HepG2 (cell line): ENCODE data around the gene F13B. TPM values are rescaled to one million over a fixed set of nuclear protein-coding genes. Genes with fewer than 3 reads are reported as not detected.
"Not testable (repeated sequence)": the region's sequence is repeated elsewhere in the genome, so short reads cannot be mapped to it uniquely, and the experiment has no call there.

ENCODE experiments used
- BHLHE40 ChIP-seq: IDR thresholded peaks from 2 replicates; pipeline ENCODE4 v1.6.1; 2011; ENCODE audit warnings: low read length, improper control_type of control experiment
- ELF3 ChIP-seq: IDR thresholded peaks from 2 replicates; pipeline ENCODE4 v1.6.1; 2016; ENCODE audit warnings: missing genetic modification reagents, missing compliant biosample characterization
- FOXA1 ChIP-seq, 2 experiments: fragments of 450-650 bp in 1 of 2; sonication (generic) in 1 of 2; formaldehyde crosslinking in 1 of 2; IDR thresholded peaks; 2 replicates each; pipeline versions ENCODE4 v1.4.0 to v1.6.1; 2016 to 2020; ENCODE audit warnings: missing genetic modification reagents in 1 of 2
- ISL2 ChIP-seq: sonication (generic); formaldehyde crosslinking; IDR thresholded peaks from 2 replicates; pipeline ENCODE4 v1.5.0; 2020; ENCODE audit warnings: missing genetic modification reagents
- NFYC ChIP-seq: IDR thresholded peaks from 2 replicates; pipeline ENCODE4 v1.6.1; 2016; ENCODE audit warnings: missing genetic modification reagents, missing compliant biosample characterization
- NRL ChIP-seq: sonication (generic); formaldehyde crosslinking; IDR thresholded peaks from 2 replicates; pipeline ENCODE4 v1.5.0; 2020; ENCODE audit warnings: missing genetic modification reagents, mild to moderate bottlenecking, moderate library complexity, borderline replicate concordance
- ONECUT2 ChIP-seq: sonication (generic); formaldehyde crosslinking; IDR thresholded peaks from 2 replicates; pipeline ENCODE4 v1.4.0; 2020; ENCODE audit warnings: missing genetic modification reagents
- RFXAP ChIP-seq: sonication (generic); formaldehyde crosslinking; IDR thresholded peaks from 2 replicates; pipeline ENCODE4 v1.4.0; 2020; ENCODE audit warnings: missing genetic modification reagents, borderline replicate concordance
- RXRB ChIP-seq: IDR thresholded peaks from 2 replicates; pipeline ENCODE4 v1.6.1; 2016; ENCODE audit warnings: borderline replicate concordance, missing genetic modification reagents, missing compliant biosample characterization
- SP1 ChIP-seq, 2 experiments: fragments of 450-650 bp in 1 of 2; sonication (generic) in 1 of 2; formaldehyde crosslinking in 1 of 2; IDR thresholded peaks; 2 replicates each; pipeline versions ENCODE4 v1.4.0 to v1.6.1; 2016 to 2020; ENCODE audit warnings: missing genetic modification reagents in 1 of 2
- SPEN ChIP-seq: sonication (generic); formaldehyde crosslinking; IDR thresholded peaks from 2 replicates; pipeline ENCODE4 v1.5.1; 2020; ENCODE audit warnings: low read depth, mild to moderate bottlenecking, missing genetic modification reagents
- TFAP4 ChIP-seq: sonication (generic); IDR thresholded peaks from 2 replicates; pipeline ENCODE4 v1.6.1; 2016; ENCODE audit warnings: low read depth, borderline replicate concordance
- ZGPAT ChIP-seq: IDR thresholded peaks from 2 replicates; pipeline ENCODE4 v1.6.1; 2016; ENCODE audit warnings: mild to moderate bottlenecking
- ZMYM4 ChIP-seq: sonication (generic); formaldehyde crosslinking; IDR thresholded peaks from 2 replicates; pipeline ENCODE4 v1.8.1; 2023; ENCODE audit warnings: mild to moderate bottlenecking, missing genetic modification reagents
- ZNF331 ChIP-seq: sonication (generic); formaldehyde crosslinking; IDR thresholded peaks from 2 replicates; pipeline ENCODE4 v1.4.0; 2020; ENCODE audit warnings: missing genetic modification reagents
- ZNF343 ChIP-seq: sonication (generic); formaldehyde crosslinking; IDR thresholded peaks from 2 replicates; pipeline ENCODE4 v1.4.0; 2020; ENCODE audit warnings: mild to moderate bottlenecking, missing genetic modification reagents
- ZNF501 ChIP-seq: sonication (generic); formaldehyde crosslinking; IDR thresholded peaks from 2 replicates; pipeline ENCODE4 v1.5.1; 2020; ENCODE audit warnings: mild to moderate bottlenecking, moderate library complexity, missing genetic modification reagents
- ZNF687 ChIP-seq: sonication (generic); formaldehyde crosslinking; IDR thresholded peaks from 2 replicates; pipeline ENCODE4 v1.5.1; 2020; ENCODE audit warnings: mild to moderate bottlenecking, missing genetic modification reagents, moderate library complexity
- ZNF800 ChIP-seq: sonication (generic); formaldehyde crosslinking; IDR thresholded peaks from 2 replicates; pipeline ENCODE4 v1.4.0; 2020; ENCODE audit warnings: missing genetic modification reagents
- ZNF883 ChIP-seq: sonication (generic); formaldehyde crosslinking; IDR thresholded peaks from 2 replicates; pipeline ENCODE4 v1.5.1; 2020; ENCODE audit warnings: mild to moderate bottlenecking, missing genetic modification reagents; ENCODE audit errors: not compliant biosample characterization
- ZSCAN25 ChIP-seq: sonication (generic); formaldehyde crosslinking; IDR thresholded peaks from 2 replicates; pipeline ENCODE4 v1.8.0; 2022; ENCODE audit warnings: mild to moderate bottlenecking, missing genetic modification reagents
- polyA plus RNA-seq, 8 experiments: library from polyadenylated mRNA; depleted of rRNA in 3 of 8; stranded (reverse) in 7 of 8; unstranded in 1 of 8; fragments of >200 nt; fragmentation: Illumina TruSeq in 4 of 8; extraction: Trizol in 4 of 8; gene quantifications; 2 replicates each; pipeline versions ENCODE4 v1.2.1 to v1.2.3, GENCODE V29; 2011 to 2016; ENCODE audit warnings: low read depth in 4 of 8, missing spikeins in 1 of 8, mixed read lengths in 1 of 8; ENCODE audit not compliant: insufficient read depth in 1 of 8
- total RNA-seq, 5 experiments: library from RNA; depleted of rRNA; stranded (reverse); fragments of >200 nt; fragmentation: Illumina TruSeq; extraction: Trizol; gene quantifications; 2 replicates each; pipeline ENCODE4 v1.2.3, GENCODE V29; 2016; ENCODE audit warnings: low read depth in 1 of 5

The F13B gene
- total and polyA plus RNA-seq, 2 of the 13 experiments (the other 11 are each of a cell fraction or from before 2014, with no cell fraction given): 0.41 to 2.7 TPM

GRCh38 chr1:196991919-196992651, 75.0 kb downstream of the F13B start (continued):
- TF ChIP-seq BHLHE40: peak; percentile 25; the same call in 1 of the 2 replicates
- TF ChIP-seq ISL2 (CRISPR knock-in tag): 0 out of 2 replicates have a peak, but pooled peaks have one; percentile 44
- TF ChIP-seq ZNF501 (CRISPR knock-in tag): peak; percentile 77
- 0 out of 2 replicates have a peak, but pooled peaks have one; percentile 50 for TF ChIP-seq ZNF343 (CRISPR knock-in tag)
- TF ChIP-seq ELF3: peak; percentile 55; the same call in 1 of the 2 replicates
- 0 out of 2 replicates have a peak, but pooled peaks have one; percentile 33 for TF ChIP-seq ZSCAN25
- TF ChIP-seq RXRB (CRISPR knock-in tag): peak; percentile 52; the same call in 1 of the 2 replicates
- TF ChIP-seq ZNF883: peak; percentile 47
- TF ChIP-seq SPEN (CRISPR knock-in tag): peak; percentile 81
- 0 out of 2 replicates have a peak, but pooled peaks have one; percentile 49 for TF ChIP-seq RFXAP
- 0 out of 2 replicates have a peak, but pooled peaks have one; percentile 20 for TF ChIP-seq FOXA1 (IDR thresholded peaks at IDR 0.05)
- TF ChIP-seq FOXA1 (CRISPR knock-in tag; IDR thresholded peaks at IDR 0.05): peak; percentile 93
- peak; percentile 84 for TF ChIP-seq ONECUT2 (CRISPR knock-in tag)
- peak; percentile 93 for TF ChIP-seq ZMYM4
- TF ChIP-seq ZNF800 (CRISPR knock-in tag): 0 out of 2 replicates have a peak, but pooled peaks have one; percentile 39
- TF ChIP-seq ZNF687 (CRISPR knock-in tag): peak; percentile 77
- TF ChIP-seq ZGPAT (CRISPR knock-in tag): peak; percentile 83; the same call in 1 of the 2 replicates
- peak; percentile 62; the same call in 1 of the 2 replicates for TF ChIP-seq TFAP4
- TF ChIP-seq SP1 (IDR thresholded peaks at IDR 0.05): not testable (repeated sequence)
- peak; percentile 64 for TF ChIP-seq SP1 (CRISPR knock-in tag; IDR thresholded peaks at IDR 0.05)
- TF ChIP-seq ZNF331 (CRISPR knock-in tag): peak; percentile 91
- 0 out of 2 replicates have a peak, but pooled peaks have one; percentile 40 for TF ChIP-seq NFYC
- TF ChIP-seq NRL: peak; percentile 76; the same call in 1 of the 2 replicates
